Hepatocyte (in vitro differentiated cells): ENCODE data around the gene RTBDN.

Experiments
- EZH2 ChIP-seq: fragments of 200-600 bp; sonication (generic); IDR thresholded peaks from 2 replicates; pipeline ENCODE4 v1.6.1; 2016; ENCODE audit warnings: antibody characterized with exemption, mild to moderate bottlenecking, borderline replicate concordance
- TF ChIP-seq, protein P1 (sequence below): fragments of 200-600 bp; sonication (generic); IDR thresholded peaks from 2 replicates; pipeline ENCODE4 v1.5.1; 2016; ENCODE audit warnings: antibody characterized with exemption, mild to moderate bottlenecking; ENCODE audit not compliant: poor library complexity

DNA sequence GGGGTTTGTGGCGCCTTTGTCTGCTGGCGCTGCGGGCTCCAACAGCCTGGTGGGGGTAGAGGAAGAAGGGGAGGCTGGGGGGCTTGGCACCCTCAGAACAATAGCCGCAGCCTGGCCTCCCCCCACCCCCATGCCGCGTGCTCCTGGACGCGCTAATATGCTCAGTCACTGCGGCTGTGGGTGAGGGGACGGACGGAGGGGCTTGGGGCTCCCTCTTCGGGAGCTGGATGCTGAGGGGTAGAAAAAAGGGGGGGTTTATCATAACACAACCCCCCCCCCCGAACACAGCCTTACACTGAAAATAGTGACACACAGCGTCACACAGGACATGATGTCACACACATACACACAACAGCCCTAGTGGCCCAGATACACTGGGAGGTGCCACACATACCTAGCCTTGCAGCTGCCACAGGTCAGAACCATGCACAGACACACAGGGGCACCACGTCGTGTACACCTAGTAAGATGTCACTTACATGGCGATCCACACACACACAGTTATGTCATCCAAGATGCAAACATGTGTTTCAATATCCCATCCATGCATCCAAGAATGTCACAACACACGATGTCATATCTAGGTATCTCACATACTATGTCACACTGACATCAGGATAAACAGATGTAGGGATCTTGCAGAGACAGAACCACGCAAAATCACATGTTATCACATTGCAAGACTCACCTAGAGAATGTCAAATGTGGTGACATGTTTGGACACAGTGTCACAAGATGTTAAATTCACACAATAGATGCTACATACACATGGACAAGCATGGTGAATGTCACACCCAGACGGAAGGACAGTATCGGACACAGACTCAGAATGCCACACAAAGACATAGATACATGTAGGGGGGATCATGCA lies 4.7 kb upstream of the RTBDN start:
- TF ChIP-seq, protein P1, sequence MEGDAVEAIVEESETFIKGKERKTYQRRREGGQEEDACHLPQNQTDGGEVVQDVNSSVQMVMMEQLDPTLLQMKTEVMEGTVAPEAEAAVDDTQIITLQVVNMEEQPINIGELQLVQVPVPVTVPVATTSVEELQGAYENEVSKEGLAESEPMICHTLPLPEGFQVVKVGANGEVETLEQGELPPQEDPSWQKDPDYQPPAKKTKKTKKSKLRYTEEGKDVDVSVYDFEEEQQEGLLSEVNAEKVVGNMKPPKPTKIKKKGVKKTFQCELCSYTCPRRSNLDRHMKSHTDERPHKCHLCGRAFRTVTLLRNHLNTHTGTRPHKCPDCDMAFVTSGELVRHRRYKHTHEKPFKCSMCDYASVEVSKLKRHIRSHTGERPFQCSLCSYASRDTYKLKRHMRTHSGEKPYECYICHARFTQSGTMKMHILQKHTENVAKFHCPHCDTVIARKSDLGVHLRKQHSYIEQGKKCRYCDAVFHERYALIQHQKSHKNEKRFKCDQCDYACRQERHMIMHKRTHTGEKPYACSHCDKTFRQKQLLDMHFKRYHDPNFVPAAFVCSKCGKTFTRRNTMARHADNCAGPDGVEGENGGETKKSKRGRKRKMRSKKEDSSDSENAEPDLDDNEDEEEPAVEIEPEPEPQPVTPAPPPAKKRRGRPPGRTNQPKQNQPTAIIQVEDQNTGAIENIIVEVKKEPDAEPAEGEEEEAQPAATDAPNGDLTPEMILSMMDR, result no peak
- TF ChIP-seq EZH2, result no peak
